HAP-1 (cell line): ENCODE measurements around the gene ACAA2.
"Not testable (repeated sequence)": the region's sequence is repeated elsewhere in the genome, so short reads cannot be mapped to it uniquely, and the experiment has no call there.

Experiments
- DNase-seq, 2 experiments: peaks; one replicate each; pipeline ENCODE4 v3.0.0-alpha.2; 2016 to 2020; ENCODE audit warnings: low spot score in 2 of 2
- H3K27me3 ChIP-seq: fragments of 250-450 bp; sonication (Bioruptor Pico); 2 replicates; pipeline ENCODE4 v1.5.1; 2020; ENCODE audit warnings: low read depth, mild to moderate bottlenecking, moderate library complexity
- H3K36me3 ChIP-seq: fragments of 250-450 bp; sonication (Bioruptor Pico); replicated peaks from 2 replicates; pipeline ENCODE4 v1.5.1; 2020; ENCODE audit warnings: mild to moderate bottlenecking
- H3K4me1 ChIP-seq: fragments of 250-450 bp; sonication (Bioruptor Pico); 2 replicates; pipeline ENCODE4 v1.5.1; 2020; ENCODE audit warnings: mild to moderate bottlenecking
- H3K4me3 ChIP-seq: fragments of 250-450 bp; sonication (Bioruptor Pico); 2 replicates; pipeline ENCODE4 v1.5.1; 2020; ENCODE audit warnings: mild to moderate bottlenecking, moderate library complexity
- H3K9me3 ChIP-seq: fragments of 250-450 bp; sonication (Bioruptor Pico); 2 replicates; pipeline ENCODE4 v1.5.1; 2020; ENCODE audit warnings: mild to moderate bottlenecking, moderate library complexity
- in situ Hi-C: fragments of 300-500 bp; cut with MboI; formaldehyde crosslinking; loops from 3 replicates; pipeline ENCODE4 v1.14.3; 2020; ENCODE audit warnings: low sequenced_read_pairs, inconsistent platforms, mixed read lengths

Gene ACAA2

DNA sequence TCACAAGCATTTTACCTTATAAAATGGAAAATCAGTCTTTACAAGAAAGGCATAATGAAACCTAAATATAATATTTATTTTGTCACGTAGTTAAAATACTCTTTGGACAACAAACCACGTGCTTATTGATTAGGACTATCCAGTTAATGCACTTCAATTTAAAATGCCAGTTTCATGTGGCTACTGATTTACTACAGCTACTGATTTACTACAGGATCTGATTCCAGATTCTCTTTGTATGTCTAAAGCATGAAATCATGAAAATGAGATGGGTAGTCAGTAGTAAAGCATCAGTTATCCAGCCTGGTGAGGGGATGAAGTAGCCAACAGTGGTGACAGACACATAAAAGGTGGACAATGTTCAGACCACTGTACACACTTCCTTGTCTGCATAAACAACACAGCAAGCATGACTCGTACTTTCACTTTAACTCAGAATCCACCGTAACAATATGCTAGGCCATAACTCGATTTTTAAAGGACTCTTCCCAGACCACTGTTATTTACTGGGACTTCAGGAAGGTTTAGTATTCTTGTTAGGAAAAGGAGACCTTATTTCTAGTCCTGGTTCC is 24.9 kb downstream of the ACAA2 start:
- H3K4me3 ChIP-seq, result no peak overlapping the region
- no peaks in the 10 kb centered on the region for H3K4me1 ChIP-seq
- in situ Hi-C loops, result no loop called here
- H3K36me3 ChIP-seq, result peaks cover 57% of the 10 kb centered on the region
- H3K9me3 ChIP-seq, result no peaks in the 10 kb centered on the region
- H3K27me3 ChIP-seq, result no peaks in the 10 kb centered on the region
- DNase-seq, result no peak

DNA sequence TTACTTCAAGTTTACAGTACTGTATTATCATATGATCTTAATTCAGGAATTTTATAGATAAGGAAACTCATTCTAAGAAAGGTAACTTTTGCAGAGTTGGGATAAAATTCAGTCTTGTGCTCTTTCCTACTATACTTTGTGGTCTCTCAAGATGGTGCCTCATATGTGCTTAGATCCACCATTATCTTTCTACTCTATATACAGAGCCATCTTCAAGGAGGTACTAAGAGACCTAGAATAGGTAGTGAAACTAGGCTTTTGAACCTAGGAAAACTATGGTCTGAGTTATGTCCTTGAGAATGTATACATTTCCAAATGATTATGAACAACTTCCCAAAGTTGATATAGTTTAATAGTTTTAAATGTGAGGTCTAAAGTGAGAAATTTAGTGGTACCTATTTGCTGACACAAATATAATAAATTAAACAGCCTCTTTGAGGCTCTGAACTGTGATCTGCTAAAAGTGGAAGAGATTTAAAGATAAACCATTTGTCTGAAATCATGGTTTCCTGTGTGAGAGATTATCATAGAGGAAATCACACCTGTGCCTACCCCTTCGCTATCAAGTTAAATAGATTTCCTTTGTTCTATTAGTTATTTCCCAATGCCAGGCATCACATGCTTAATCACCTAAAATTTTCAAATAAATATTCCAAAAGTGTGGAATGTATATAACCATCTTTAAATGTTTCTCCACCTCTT is 27.2 kb downstream of the ACAA2 start:
- H3K9me3 ChIP-seq, result no peaks in the 10 kb centered on the region
- H3K27me3 ChIP-seq, result no peaks in the 10 kb centered on the region
- no peaks in the 10 kb centered on the region for H3K4me1 ChIP-seq
- H3K36me3 ChIP-seq, result peaks cover 52% of the 10 kb centered on the region
- DNase-seq, result no peak
- H3K4me3 ChIP-seq, result no peak overlapping the region
- in situ Hi-C loops, result no loop called here

DNA sequence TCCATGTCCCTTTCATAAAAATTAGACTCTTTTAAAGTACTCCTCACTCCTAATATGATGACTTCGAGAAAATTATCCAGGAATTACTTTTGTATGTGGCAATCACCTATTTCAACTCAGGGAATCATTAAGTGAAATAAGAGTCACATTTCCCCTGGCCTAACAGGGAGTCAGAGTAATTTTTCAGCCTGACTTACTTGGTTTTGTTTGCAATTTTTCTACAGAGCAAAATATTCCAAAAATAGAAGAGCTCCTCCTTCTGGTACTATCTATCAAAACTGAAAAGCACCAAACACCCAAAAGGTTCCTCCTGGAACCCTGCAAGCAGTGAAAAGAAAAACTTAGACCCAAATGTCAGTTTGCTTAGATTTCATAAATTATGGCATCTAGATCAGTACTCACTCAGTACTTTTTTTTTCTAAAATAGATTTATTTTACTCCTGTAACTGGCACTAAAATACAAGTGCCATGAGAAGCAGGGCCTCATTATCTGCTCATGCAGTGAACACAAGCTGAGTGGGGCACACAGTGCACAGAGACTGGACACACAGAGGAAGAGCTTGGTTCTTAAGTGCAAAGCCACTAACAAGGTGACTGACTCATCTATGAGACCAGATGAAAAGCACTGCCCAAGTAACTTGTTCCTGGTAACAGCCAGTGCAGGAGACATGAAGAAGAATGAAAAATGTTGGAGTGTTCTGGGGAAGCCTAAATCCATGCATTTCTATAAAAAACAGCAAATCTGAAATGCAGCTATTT is 28.7 kb downstream of the ACAA2 start:
- H3K9me3 ChIP-seq, result no peaks in the 10 kb centered on the region
- in situ Hi-C loops, result no loop called here
- no peaks in the 10 kb centered on the region for H3K4me1 ChIP-seq
- peaks cover 36% of the 10 kb centered on the region for H3K36me3 ChIP-seq
- no peak for DNase-seq
- H3K27me3 ChIP-seq, result no peaks in the 10 kb centered on the region
- no peak overlapping the region for H3K4me3 ChIP-seq

DNA sequence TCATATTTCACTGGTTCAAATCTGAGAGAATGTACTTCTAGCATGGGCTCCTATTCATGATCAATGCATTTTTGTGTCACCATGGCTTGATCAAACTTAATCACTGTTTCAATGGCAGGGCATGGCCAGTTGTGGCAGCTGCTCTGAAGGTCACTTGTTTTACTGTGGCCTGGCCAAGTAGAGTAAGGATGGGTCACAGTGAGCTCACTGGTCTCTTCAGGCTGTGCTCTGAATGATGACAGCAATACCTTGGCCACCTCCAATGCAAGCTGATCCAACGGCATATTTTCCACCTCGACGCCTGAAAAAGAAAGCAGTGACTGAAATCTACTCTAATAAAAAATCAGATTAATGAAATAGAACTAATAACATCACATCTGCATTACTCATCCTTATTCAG is 29.7 kb downstream of the ACAA2 start:
- peaks cover 28% of the 10 kb centered on the region for H3K36me3 ChIP-seq
- H3K27me3 ChIP-seq, DNase-seq, H3K4me3 ChIP-seq, H3K9me3 ChIP-seq, H3K4me1 ChIP-seq, in situ Hi-C loops: not testable (repeated sequence)

DNA sequence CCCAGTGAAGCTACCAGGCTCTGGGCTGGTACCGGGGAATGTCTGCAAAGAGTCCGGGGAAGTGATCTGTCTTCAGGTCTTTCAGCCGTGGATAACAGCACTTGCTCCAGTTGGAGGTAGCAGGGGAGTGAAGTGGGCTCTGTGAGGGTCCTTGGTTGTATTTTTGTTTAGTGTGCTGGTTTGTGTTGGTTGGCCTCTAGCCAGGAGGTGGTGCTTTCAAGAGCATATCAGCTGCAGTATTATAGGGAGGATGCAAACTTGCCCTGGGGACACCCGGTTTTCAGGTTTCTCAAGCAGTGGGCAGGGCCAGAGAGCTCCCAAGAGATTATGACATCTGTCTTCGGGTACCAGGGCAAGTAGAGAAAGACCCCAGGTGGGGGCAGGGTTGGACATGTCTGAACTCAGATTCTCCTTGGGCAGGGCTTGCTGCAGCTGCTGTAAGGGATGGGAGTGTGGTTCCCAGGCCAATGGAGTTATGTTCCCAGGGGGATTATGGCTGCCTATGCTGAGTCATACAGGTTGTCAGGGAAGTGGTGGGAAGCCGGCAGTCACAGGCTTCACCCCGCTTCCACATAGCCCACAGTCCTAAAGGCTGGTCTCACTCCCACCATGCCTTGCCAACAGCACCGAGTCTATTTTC is 34.4 kb downstream of the ACAA2 start:
- in situ Hi-C loops, result no loop called here
- no peaks in the 10 kb centered on the region for H3K9me3 ChIP-seq
- no peak for DNase-seq
- H3K4me1 ChIP-seq, result no peaks in the 10 kb centered on the region
- H3K36me3 ChIP-seq, result peaks cover 11% of the 10 kb centered on the region
- no peak overlapping the region for H3K4me3 ChIP-seq
- no peaks in the 10 kb centered on the region for H3K27me3 ChIP-seq

DNA sequence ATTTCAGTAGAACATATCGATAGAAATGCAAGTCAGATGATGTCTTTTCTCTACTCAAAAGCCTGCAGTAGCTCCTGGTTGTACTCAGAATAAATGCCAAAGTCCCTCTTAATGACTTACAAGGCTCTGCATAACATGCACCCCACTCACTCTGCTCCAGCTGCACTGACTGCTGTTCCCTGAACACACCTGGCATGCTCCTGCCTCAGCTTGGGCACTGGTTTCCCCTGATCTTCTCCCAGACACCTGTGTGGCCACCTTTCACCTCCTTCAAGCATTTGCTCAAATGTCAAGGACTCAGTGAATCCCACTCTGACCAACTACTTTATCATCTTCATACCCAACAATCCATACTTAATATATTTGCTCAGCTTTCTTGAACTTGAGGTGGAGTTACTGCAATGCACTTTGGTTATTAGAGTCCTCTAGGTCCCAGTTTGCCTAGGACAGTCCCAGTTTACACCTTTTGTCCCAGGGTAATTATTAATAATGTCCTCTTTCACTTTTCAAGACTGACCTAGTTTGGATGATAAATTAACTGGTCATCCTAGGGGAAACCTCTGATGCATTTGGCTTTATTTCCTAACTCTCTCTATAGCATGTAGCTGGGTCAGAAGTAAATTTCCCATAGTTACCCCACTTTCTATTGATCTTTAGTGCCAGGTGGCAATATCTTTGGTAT is 44.1 kb downstream of the ACAA2 start:
- Histone ChIP-seq H3K4me3 (no peak overlapping the region), H3K36me3 (no peaks in the 10 kb centered on the region), H3K9me3 (no peaks in the 10 kb centered on the region), H3K4me1 (no peaks in the 10 kb centered on the region), H3K27me3 (no peaks in the 10 kb centered on the region)
- no peak for DNase-seq
- in situ Hi-C loops, result no loop called here

DNA sequence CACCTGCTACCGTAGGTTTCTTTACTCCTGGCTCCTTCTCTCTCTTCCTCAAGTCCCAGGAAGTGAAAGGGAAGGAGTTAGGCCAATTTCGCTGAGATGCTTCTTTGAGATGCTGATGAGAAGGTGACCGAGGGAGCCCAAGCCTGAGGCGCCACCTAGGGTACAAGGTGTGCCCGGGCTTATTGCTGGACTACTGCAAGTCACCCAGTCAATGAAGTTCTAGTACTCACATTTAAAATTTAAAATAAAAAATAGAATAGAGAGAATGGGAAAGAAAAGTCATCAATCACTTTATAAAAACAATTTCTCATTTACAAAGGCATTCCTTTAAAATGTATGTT is 45.3 kb downstream of the ACAA2 start:
- no peaks in the 10 kb centered on the region for H3K4me1 ChIP-seq
- no peaks in the 10 kb centered on the region for H3K36me3 ChIP-seq
- peak; percentile 50 to 74 for DNase-seq
- H3K4me3 ChIP-seq, result no peak overlapping the region
- no peaks in the 10 kb centered on the region for H3K27me3 ChIP-seq
- H3K9me3 ChIP-seq, result no peaks in the 10 kb centered on the region
- in situ Hi-C loops, result no loop called here

DNA sequence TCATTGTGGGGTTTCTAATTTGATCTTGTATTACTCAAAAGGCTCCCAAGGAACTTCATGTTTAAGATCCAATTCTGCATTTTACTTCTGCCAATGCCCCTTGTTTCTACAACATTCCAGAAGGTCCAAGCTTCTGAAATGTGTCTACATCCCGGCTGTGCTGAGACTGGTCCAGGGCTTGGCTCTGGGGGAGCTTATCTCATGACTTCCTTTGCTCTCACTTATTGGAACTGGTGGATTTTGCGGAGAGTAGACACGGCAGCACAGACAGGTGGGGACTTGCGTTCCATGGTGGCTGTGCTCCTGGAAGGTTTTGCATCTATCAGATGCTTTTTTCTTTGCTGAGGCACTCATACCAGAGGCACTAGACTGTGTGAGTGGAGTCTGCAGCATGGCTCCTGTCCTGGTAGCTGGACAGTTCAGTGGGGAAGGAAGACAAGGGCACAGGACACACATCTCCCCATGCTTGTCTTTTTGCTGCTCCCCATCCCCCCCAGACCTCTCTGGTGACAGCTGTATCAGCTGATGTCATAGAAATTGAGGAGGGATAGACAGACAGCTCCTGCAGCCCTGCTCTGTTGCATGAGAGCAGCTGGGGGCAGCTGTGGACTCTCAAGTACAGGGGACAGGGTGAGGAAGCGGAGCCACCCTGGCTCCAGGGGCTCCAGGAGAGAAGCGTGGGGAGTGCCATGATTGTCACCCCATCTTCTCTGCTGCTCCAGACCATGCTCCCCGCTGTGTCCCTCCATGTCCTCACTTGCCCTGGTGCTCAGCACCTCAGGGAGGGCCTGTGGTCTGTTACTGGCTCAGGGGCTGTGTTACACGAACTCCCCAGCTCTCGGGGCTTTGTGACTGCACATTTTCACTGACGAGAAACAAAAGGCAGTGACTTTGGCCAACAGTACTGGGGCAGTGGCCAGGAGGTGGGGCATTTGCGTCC is 46.0 kb downstream of the ACAA2 start:
- no peaks in the 10 kb centered on the region for H3K36me3 ChIP-seq
- no peaks in the 10 kb centered on the region for H3K27me3 ChIP-seq
- in situ Hi-C loops, result no loop called here
- no peak overlapping the region for H3K4me3 ChIP-seq
- DNase-seq, result no peak
- no peaks in the 10 kb centered on the region for H3K4me1 ChIP-seq
- no peaks in the 10 kb centered on the region for H3K9me3 ChIP-seq

DNA sequence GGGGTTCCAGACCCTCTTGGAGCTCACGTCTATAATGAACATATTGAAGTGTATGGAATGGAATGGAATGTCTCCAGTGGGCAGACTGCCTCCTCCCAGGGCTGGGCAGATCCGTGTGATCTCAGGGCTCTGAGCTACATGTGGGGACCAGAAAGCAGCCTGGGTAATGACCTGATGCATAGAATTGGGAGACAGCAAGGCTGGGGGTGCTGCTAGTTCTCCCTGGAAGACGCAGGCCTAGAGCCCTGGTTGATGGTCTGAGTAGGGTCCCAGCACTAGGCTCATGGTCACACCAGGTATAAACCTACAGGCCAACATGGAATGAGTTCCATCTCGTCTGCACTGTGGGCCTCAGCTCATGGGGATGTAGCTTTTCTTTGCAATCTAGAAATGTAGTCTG is 46.7 kb downstream of the ACAA2 start:
- Histone ChIP-seq H3K4me3 (no peak overlapping the region), H3K36me3 (no peaks in the 10 kb centered on the region), H3K27me3 (no peaks in the 10 kb centered on the region), H3K9me3 (no peaks in the 10 kb centered on the region), H3K4me1 (no peaks in the 10 kb centered on the region)
- no peak for DNase-seq
- in situ Hi-C loops, result no loop called here

DNA sequence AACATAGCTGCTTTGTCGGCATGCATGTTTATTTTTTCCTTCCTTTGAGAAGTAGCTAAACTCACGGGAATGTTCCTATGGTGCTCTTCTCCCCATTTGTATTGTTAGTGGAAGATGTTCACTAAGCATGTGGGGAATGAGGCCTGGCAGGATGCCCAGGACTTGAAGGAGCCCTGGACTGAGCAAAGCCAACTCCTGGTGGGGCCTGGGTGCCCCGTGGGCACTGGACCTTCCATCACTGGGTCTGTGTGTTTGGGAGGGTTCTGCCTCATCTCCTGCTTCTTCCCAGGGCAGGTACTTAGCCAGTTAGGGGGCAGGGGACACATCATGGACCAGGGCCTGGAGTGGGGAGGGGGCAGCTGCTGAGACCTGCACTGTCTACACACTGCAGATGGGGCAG is 49.3 kb downstream of the ACAA2 start:
- no peaks in the 10 kb centered on the region for H3K4me1 ChIP-seq
- in situ Hi-C loops, result no loop called here
- H3K27me3 ChIP-seq, result no peaks in the 10 kb centered on the region
- H3K36me3 ChIP-seq, result no peaks in the 10 kb centered on the region
- H3K4me3 ChIP-seq, result no peak overlapping the region
- DNase-seq, result no peak
- H3K9me3 ChIP-seq, result no peaks in the 10 kb centered on the region

DNA sequence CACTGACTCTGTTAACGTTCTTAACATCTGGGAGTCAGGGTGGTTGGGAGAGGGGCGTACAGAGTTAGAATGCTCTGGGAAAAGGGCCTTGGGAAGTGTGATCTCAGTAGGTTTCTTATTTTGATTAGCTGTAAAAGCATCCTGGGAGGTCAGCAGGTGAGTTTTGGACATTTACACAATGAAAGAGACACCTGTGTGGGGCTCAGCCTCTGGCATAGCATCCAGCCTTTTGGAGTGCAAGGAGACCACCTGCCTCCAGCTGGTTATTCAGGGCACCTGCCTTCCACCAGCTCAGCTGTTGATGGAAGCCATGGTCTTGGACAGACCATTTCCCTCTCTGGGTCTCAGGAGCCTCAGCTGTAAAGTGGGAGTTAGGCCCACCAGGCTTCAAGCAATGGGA is 49.7 kb downstream of the ACAA2 start:
- Histone ChIP-seq H3K9me3 (no peaks in the 10 kb centered on the region), H3K4me3 (no peak overlapping the region), H3K4me1 (no peaks in the 10 kb centered on the region), H3K36me3 (no peaks in the 10 kb centered on the region), H3K27me3 (no peaks in the 10 kb centered on the region)
- no peak for DNase-seq
- in situ Hi-C loops, result no loop called here

DNA sequence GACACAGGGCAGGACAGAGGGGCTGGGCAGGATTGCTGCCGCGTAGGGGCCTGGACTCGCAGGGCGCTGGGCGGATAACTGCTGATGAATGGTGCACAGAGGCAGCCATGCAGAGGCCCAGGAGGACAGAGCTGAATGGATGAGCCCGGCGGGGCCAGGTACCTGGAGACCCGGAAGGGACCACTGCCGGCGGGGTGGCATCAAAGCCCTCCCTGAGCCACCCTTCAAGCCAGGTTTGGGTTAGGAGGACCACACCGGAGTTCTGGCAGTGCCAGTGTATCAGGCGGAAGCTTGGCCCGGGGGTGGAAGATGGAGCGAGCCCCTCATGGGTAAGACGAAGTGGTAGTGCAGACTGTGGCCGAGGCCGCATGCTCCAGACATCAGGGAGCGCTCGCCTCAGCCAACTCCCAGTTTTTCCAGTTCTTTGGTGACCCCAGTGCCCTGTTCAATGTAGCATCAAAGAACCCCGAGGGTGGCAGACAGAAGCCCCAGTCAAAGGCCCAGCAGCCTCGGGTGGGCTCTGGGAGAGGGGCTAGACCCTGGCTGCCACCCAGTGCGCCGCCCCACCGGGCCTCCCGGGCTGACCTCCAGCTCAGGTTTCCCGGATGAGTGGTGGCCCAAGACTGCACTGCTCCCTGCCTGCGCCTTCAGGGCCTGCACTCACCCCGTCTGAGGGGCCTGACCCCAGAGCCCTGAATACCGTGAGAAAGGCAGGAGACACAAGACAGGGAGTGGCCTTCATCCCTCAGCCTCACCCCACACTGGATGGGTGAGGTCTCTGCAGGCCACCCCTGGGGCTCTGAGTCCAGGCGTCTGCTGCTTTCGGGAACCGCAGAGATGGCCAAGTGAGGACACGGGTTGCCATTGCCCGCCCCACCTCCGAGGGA is 50.9 kb downstream of the ACAA2 start:
- H3K4me1 ChIP-seq, result no peaks in the 10 kb centered on the region
- no peak for DNase-seq
- no peaks in the 10 kb centered on the region for H3K27me3 ChIP-seq
- no peaks in the 10 kb centered on the region for H3K36me3 ChIP-seq
- no peak overlapping the region for H3K4me3 ChIP-seq
- no peaks in the 10 kb centered on the region for H3K9me3 ChIP-seq
- in situ Hi-C loops, result no loop called here
